Mesenchymal stem cell (in vitro differentiated cells and primary cell): ENCODE data around the gene TMEFF2.

Experiments used
- DNase-seq: peaks from one replicate; pipeline ENCODE4 v3.0.0-alpha.2; 2013
- H2AFZ ChIP-seq: one replicate; pipeline ENCODE4 v1.6.1; 2013; ENCODE audit warnings: low read depth, mild to moderate bottlenecking, control low read depth, inconsistent platforms, low read length, moderate library complexity
- H2AK5ac ChIP-seq: 2 replicates; pipeline ENCODE4 v1.6.1; 2013; ENCODE audit warnings: low read length, moderate library complexity, mild to moderate bottlenecking, inconsistent platforms; ENCODE audit not compliant: severe bottlenecking
- H2BK120ac ChIP-seq: one replicate; pipeline ENCODE4 v1.6.1; 2013; ENCODE audit warnings: low read depth, mild to moderate bottlenecking, inconsistent platforms, low read length, moderate library complexity
- H2BK12ac ChIP-seq, 2 experiments: one replicate each; pipeline ENCODE4 v1.6.1; 2013; ENCODE audit warnings: inconsistent platforms in 2 of 2, low read length in 2 of 2, mild to moderate bottlenecking in 2 of 2, moderate library complexity in 2 of 2, control low read depth in 1 of 2
- H2BK15ac ChIP-seq: one replicate; pipeline ENCODE4 v1.6.1; 2013; ENCODE audit warnings: mild to moderate bottlenecking, low read depth, inconsistent platforms; ENCODE audit not compliant: poor library complexity, severe bottlenecking
- H2BK5ac ChIP-seq: 2 replicates; pipeline ENCODE4 v1.6.1; 2013; ENCODE audit warnings: low read depth, mild to moderate bottlenecking, low read length, control low read depth, inconsistent platforms; ENCODE audit not compliant: poor library complexity, severe bottlenecking
- H3K14ac ChIP-seq, 2 experiments: one replicate each; pipeline ENCODE4 v1.6.1; 2013; ENCODE audit warnings: inconsistent platforms in 2 of 2, low read length in 2 of 2, control low read depth in 1 of 2, mild to moderate bottlenecking in 1 of 2, moderate library complexity in 1 of 2
- H3K18ac ChIP-seq, 2 experiments: one replicate each; pipeline ENCODE4 v1.6.1; 2013; ENCODE audit warnings: inconsistent platforms in 2 of 2, low read length in 2 of 2, control low read depth in 1 of 2, low read depth in 1 of 2, mild to moderate bottlenecking in 1 of 2
- H3K23ac ChIP-seq, 2 experiments: one replicate each; pipeline ENCODE4 v1.6.1; 2013; ENCODE audit warnings: inconsistent platforms in 2 of 2, low read length in 2 of 2, mild to moderate bottlenecking in 2 of 2, moderate library complexity in 2 of 2, control low read depth in 1 of 2
- H3K27ac ChIP-seq: 2 replicates; pipeline ENCODE4 v1.5.1; 2013; ENCODE audit warnings: mild to moderate bottlenecking, moderate library complexity, low read length, control low read depth, inconsistent platforms; ENCODE audit not compliant: poor library complexity, severe bottlenecking
- H3K27me3 ChIP-seq, 2 experiments: 2 replicates each; pipeline versions ENCODE4 v1.6.1 to v1.7.0; 2013; ENCODE audit warnings: low read length in 2 of 2, mild to moderate bottlenecking in 2 of 2, moderate library complexity in 2 of 2, control low read depth in 1 of 2, inconsistent platforms in 1 of 2; ENCODE audit not compliant: control insufficient read depth in 1 of 2, insufficient read depth in 1 of 2
- H3K36me3 ChIP-seq, 2 experiments: 2 replicates each; pipeline versions ENCODE4 v1.6.1 to v1.7.0; 2013; ENCODE audit warnings: low read length in 2 of 2, control low read depth in 1 of 2, inconsistent platforms in 1 of 2, low read depth in 1 of 2, mild to moderate bottlenecking in 1 of 2; ENCODE audit not compliant: insufficient read depth in 2 of 2, control insufficient read depth in 1 of 2
- H3K4ac ChIP-seq, 2 experiments: one replicate each; pipeline ENCODE4 v1.6.1; 2013; ENCODE audit warnings: inconsistent platforms in 2 of 2, low read length in 2 of 2, mild to moderate bottlenecking in 2 of 2, moderate library complexity in 2 of 2, control low read depth in 1 of 2, low read depth in 1 of 2
- H3K4me1 ChIP-seq: 2 replicates; pipeline ENCODE4 v1.6.1; 2013; ENCODE audit warnings: low read depth, low read length, control low read depth; ENCODE audit not compliant: control insufficient read depth, insufficient read depth
- H3K4me2 ChIP-seq: 2 replicates; pipeline ENCODE4 v1.6.1; 2013; ENCODE audit warnings: low read length, mild to moderate bottlenecking, inconsistent platforms; ENCODE audit not compliant: poor library complexity, severe bottlenecking
- H3K4me3 ChIP-seq, 2 experiments: 2 replicates each; pipeline versions ENCODE4 v1.5.1 to v1.7.0; 2013; ENCODE audit warnings: low read length in 2 of 2, mild to moderate bottlenecking in 2 of 2, control low read depth in 1 of 2, low read depth in 1 of 2; ENCODE audit not compliant: insufficient read depth in 1 of 2
- H3K79me1 ChIP-seq: replicated peaks from 2 replicates; pipeline ENCODE4 v1.6.1; 2013; ENCODE audit warnings: mild to moderate bottlenecking, control low read depth, low read length, inconsistent platforms; ENCODE audit not compliant: poor library complexity, severe bottlenecking
- H3K9ac ChIP-seq: 2 replicates; pipeline ENCODE4 v1.7.0; 2013; ENCODE audit warnings: mild to moderate bottlenecking, low read length, moderate library complexity
- H3K9me3 ChIP-seq: 2 replicates; pipeline ENCODE4 v1.7.0; 2013; ENCODE audit warnings: mild to moderate bottlenecking, low read length; ENCODE audit not compliant: control insufficient read depth
- H4K8ac ChIP-seq: one replicate; pipeline ENCODE4 v1.6.1; 2013; ENCODE audit warnings: inconsistent platforms, mild to moderate bottlenecking, low read length, moderate library complexity
- H4K91ac ChIP-seq: one replicate; pipeline ENCODE4 v1.6.1; 2013; ENCODE audit warnings: mild to moderate bottlenecking, low read length, inconsistent platforms
- WGBS: methylation state at CpG from one replicate; pipeline ENCODE4 v1.1.7; 2013; ENCODE audit warnings: mixed read lengths; 5-methylcytosine and 5-hydroxymethylcytosine counted together

Gene TMEFF2

DNA sequence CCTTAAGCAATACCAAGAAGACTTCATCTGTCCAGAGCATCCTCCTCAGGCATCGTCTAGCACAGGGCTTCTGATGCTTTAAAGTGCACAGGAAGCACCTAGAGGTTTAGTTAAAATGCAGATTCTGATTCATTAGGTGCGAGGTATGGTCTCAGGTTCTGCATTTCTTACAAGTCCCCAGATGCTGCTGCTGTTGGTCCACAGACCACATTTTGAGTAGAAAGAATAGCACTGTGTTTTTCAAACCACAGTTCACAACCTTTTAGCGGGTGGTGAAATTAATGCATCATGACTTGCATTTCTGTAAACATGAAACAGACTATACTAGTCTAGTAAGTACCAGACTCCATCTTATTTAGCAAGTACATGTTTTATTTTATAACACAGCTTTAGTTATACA is 134.6 kb downstream of the TMEFF2 start:
- H2BK12ac ChIP-seq, result no peak overlapping the region
- H3K4me1 ChIP-seq, result no peaks in the 10 kb centered on the region
- H3K4me3 ChIP-seq, result no peak overlapping the region
- H2BK120ac ChIP-seq, result no peak overlapping the region
- no peak overlapping the region for H4K8ac ChIP-seq
- no peak overlapping the region for H2BK15ac ChIP-seq
- no peak overlapping the region for H2AFZ ChIP-seq
- no peak overlapping the region for H3K4ac ChIP-seq
- no peak for DNase-seq
- no peak overlapping the region for H2AK5ac ChIP-seq
- H3K27me3 ChIP-seq, result no peaks in the 10 kb centered on the region
- no peak overlapping the region for H3K9ac ChIP-seq
- H3K9me3 ChIP-seq, result no peaks in the 10 kb centered on the region
- H3K18ac ChIP-seq, result no peak overlapping the region
- no peak overlapping the region for H2BK5ac ChIP-seq
- H3K36me3 ChIP-seq, result no peaks in the 10 kb centered on the region
- no peaks in the 10 kb centered on the region for H3K79me1 ChIP-seq
- H4K91ac ChIP-seq, result no peak overlapping the region
- no peak overlapping the region for H3K4me2 ChIP-seq
- H3K14ac ChIP-seq, result no peak overlapping the region
- no peak overlapping the region for H3K23ac ChIP-seq
- WGBS, result 90% methylated on average over 3 of the region's 3 CpGs
- no peak overlapping the region for H3K27ac ChIP-seq

DNA sequence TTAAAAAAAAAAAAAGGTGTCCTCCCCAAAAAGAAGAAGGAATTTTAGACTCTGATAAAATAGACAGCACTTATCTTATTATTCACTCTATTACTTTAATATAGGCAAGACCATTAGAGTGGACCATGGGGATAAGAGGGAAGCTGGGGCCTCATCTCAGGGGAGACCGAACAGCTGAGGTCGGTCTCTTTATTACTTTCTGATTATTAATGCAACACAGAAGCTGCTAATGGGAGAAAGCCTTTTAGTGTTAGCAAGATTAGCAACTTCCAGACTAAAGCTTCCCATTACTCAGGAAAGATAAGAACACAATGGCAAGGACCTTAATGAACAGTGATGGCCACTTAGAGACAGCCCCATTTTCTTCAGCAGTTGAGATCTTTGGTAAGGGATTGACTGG is 135.5 kb downstream of the TMEFF2 start:
- Histone ChIP-seq H2BK120ac (no peak overlapping the region), H3K4me1 (no peaks in the 10 kb centered on the region), H3K9me3 (no peaks in the 10 kb centered on the region), H2AFZ (no peak overlapping the region), H2AK5ac (no peak overlapping the region), H2BK5ac (no peak overlapping the region), H3K27ac (no peak overlapping the region), H2BK15ac (no peak overlapping the region), H3K27me3 (no peaks in the 10 kb centered on the region), H3K18ac (no peak overlapping the region), H4K8ac (no peak overlapping the region), H3K4ac (no peak overlapping the region), H3K14ac (no peak overlapping the region), H4K91ac (no peak overlapping the region), H2BK12ac (no peak overlapping the region), H3K79me1 (no peaks in the 10 kb centered on the region), H3K4me3 (no peak overlapping the region), H3K9ac (no peak overlapping the region), H3K4me2 (no peak overlapping the region), H3K36me3 (no peaks in the 10 kb centered on the region), H3K23ac (no peak overlapping the region)
- DNase-seq, result no peak
- WGBS, result 82% methylated on average over 2 of the region's 2 CpGs

DNA sequence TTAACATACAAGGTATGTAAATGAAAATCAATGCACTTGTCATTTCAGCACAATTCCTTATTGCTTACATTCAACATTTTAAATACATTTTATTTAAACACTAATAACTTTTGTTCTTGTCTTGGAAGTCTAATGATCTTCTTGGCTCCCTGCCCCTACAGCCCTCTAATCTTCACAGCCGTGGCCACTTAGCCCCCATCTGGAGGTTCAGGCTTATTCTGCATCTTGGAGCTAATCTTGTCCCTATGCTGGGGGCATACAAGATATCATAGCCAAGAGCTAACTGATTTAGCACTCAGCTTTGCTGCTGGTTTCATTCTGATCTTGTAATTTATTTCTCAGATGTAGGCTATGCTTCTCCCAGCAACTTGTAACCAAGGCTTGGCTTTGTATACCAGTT is 140.8 kb downstream of the TMEFF2 start:
- Histone ChIP-seq H3K9ac (no peak overlapping the region), H3K27ac (no peak overlapping the region), H3K4me3 (no peak overlapping the region), H2BK12ac (no peak overlapping the region), H3K4me2 (no peak overlapping the region), H3K4ac (no peak overlapping the region), H4K8ac (no peak overlapping the region), H2AFZ (no peak overlapping the region), H2AK5ac (no peak overlapping the region), H3K23ac (no peak overlapping the region), H3K4me1 (no peaks in the 10 kb centered on the region), H4K91ac (no peak overlapping the region), H3K14ac (no peak overlapping the region), H3K79me1 (no peaks in the 10 kb centered on the region), H2BK5ac (no peak overlapping the region), H2BK15ac (no peak overlapping the region), H3K36me3 (no peaks in the 10 kb centered on the region), H2BK120ac (no peak overlapping the region), H3K27me3 (no peaks in the 10 kb centered on the region), H3K9me3 (no peaks in the 10 kb centered on the region), H3K18ac (no peak overlapping the region)
- 100% methylated on average over 1 of the region's 1 CpG for WGBS
- DNase-seq, result no peak

DNA sequence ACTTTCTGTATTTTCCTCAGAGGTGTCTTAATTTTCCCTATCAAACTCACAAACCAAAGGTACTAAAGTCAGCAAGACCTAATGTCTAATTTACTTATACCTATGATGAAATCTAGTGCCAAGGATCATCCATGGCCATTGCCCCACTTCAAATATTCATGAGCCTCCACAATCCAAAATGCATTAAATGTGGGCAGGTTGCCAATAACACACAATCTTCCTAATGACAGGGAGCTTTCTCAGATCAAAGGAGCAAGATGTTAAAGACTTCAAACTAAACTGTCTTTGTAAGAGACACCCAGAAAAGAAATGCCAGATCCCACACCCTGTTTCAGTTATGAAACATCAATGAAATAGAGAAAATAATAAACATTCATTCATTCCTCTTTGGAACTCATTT is 143.2 kb downstream of the TMEFF2 start:
- H3K27me3 ChIP-seq, result no peaks in the 10 kb centered on the region
- no peak overlapping the region for H3K4ac ChIP-seq
- no peak overlapping the region for H4K91ac ChIP-seq
- H2BK120ac ChIP-seq, result no peak overlapping the region
- DNase-seq, result no peak
- no peak overlapping the region for H2BK12ac ChIP-seq
- H3K27ac ChIP-seq, result no peak overlapping the region
- H3K14ac ChIP-seq, result no peak overlapping the region
- H2BK5ac ChIP-seq, result no peak overlapping the region
- no peak overlapping the region for H2AK5ac ChIP-seq
- no peaks in the 10 kb centered on the region for H3K9me3 ChIP-seq
- H3K4me1 ChIP-seq, result no peaks in the 10 kb centered on the region
- H3K23ac ChIP-seq, result no peak overlapping the region
- H3K18ac ChIP-seq, result no peak overlapping the region
- no peaks in the 10 kb centered on the region for H3K79me1 ChIP-seq
- H3K4me3 ChIP-seq, result no peak overlapping the region
- H4K8ac ChIP-seq, result no peak overlapping the region
- no peak overlapping the region for H2BK15ac ChIP-seq
- no peak overlapping the region for H3K9ac ChIP-seq
- no peaks in the 10 kb centered on the region for H3K36me3 ChIP-seq
- no peak overlapping the region for H2AFZ ChIP-seq
- no peak overlapping the region for H3K4me2 ChIP-seq
